Raji (cell line): ENCODE data around the gene RSBN1L.

Source experiments
- POLR2A ChIP-seq: IDR thresholded peaks from 2 replicates; pipeline ENCODE4 v1.6.1; 2011; ENCODE audit warnings: low read depth, low read length, control low read depth; ENCODE audit not compliant: insufficient read depth

Gene RSBN1L

GRCh38 chr7:77831953-77832352, 135.7 kb downstream of the RSBN1L start:
- no peak for TF ChIP-seq POLR2A
